HG02938 (cell line): ENCODE measurements around the gene CFAP54.

ENCODE experiments used
- ATAC-seq: cut with Tn5 transposase; IDR thresholded peaks from one replicate; pipeline ENCODE4 v1.9.1; 2021; ENCODE audit warnings: mild to moderate bottlenecking, moderate library complexity; ENCODE audit not compliant: unreplicated experiment

The CFAP54 gene

GRCh38 chr12:96879301-96879700 is 389.9 kb downstream of the CFAP54 start:
- no peak for ATAC-seq

DNA sequence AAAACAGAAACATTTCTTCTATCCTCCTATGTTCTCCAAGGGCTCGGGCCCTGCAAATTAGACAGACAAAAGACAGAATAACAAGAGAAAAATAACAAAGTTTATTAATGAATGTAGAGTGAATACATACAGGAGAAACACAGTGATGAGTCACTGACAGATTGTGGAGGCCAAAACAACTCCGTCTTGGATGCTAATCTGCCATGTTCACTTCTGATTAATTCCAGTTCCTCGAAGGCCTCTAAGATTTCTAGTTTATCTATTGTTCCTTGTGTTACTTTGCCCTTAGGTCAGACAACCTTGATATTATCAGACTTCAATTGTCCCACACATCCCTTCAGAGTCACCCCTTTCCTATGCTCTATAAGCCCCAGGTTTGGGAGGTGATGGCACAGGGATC is 390.8 kb downstream of the CFAP54 start:
- no peak for ATAC-seq

GRCh38 chr12:96881608-96882007 is 392.2 kb downstream of the CFAP54 start:
- no peak for ATAC-seq

DNA sequence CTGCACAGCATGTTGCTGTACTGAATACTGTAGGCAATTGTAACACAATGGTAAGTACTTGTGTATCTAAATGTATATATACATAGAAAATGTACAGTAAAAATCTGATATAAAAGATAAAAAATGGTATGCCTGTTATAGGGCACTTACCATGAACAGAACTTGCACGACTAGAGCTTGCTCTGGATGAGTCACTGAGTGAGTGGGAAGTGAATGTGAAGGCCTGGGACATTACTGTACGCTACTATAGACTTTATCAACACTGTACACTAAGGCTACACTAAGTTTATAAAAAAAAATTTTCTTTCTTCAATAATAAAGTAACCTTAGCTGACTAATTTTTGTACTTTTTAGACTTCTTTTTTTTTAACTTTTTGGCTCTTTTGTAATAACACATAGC is 393.5 kb downstream of the CFAP54 start:
- no peak for ATAC-seq

DNA sequence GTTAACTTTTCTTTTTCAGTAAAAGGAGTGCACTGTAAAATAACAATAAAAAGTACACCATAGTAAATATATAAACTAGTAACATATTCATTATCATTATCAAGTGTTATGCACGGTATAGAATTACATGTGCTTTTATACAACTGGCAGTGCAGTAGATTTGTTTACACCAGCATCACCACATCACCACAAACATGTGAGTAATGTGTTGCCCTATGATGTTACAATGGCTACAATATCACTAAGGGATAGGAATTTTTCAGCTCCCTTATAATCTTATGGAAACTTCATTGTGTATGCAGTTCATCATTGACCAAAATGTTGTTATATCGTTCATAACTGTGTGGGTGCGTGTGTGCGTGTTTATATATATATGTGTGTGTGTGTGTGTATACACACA is 394.2 kb downstream of the CFAP54 start:
- no peak for ATAC-seq

- no peak for ATAC-seq
These were observed 397.8 kb downstream of the CFAP54 start for GRCh38 chr12:96886998-96887677.

DNA sequence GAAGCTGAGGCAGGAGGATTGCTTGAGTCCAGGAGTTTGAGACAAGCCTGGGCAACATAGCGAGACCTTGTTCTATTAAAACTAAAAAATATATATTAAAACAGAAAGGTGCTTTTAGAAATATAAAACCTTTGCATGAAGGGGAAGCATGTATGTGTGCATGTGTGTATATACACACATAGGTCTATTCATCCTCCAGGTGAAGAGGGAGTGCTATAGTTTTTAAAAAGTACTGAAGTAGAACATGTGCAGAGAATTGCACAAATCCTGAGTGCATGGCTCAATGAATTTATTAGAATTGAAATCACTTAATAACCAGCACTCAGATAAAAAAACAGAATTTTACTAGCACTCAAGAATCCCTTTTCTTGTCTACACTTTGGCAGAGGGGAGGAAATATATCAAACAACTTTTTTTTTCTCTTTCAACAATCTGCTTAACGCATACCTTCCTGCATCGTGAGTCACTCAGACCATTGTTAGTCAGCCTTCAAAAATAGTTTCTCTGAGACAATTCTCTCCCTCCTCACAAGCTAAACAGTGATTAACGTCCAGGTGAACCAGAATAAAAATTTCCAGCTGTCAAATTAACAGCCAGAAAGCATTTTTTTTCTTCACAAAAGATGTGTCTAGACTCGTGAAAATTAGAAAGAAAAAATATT is 400.0 kb downstream of the CFAP54 start:
- no peak for ATAC-seq

DNA sequence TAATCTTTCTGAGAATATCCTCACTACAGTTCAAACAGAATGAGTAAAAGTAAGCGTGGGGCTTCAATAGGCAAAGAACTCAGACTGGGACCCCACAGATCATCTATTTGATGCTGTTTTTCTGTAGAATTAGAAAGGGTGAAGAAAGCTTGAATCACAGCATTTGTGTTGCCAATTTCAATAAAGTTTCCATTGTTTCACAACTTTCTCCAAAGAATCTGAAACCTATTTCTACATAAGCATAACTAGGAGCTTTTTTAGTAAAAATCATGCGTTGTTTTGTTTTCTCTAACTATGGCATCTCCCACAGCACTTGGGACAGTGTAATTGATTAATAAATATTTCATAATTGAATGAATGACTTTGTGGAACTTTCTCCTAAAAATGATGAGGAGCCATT is 401.0 kb downstream of the CFAP54 start:
- ATAC-seq = no peak

GRCh38 chr12:96892104-96892503 is 402.7 kb downstream of the CFAP54 start:
- ATAC-seq = no peak

DNA sequence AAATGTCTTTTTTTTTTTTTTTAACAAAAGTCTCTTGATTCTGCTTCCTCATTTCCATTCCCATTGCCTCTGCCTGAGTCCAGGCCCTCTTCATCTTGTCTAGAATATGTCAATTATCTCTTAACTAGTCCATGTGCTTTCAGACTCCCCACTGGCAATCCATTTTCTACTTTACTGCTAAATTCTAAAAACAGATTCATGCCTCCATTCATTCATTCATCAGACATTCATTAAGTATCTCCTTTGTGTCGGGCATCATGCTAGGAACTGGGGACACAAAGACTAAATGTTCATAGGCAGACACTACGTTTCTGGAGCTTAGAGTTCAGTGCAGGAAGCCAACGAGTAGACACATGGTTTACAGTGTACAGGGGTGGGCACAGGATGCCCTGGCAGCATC is 408.0 kb downstream of the CFAP54 start:
- no peak for ATAC-seq

DNA sequence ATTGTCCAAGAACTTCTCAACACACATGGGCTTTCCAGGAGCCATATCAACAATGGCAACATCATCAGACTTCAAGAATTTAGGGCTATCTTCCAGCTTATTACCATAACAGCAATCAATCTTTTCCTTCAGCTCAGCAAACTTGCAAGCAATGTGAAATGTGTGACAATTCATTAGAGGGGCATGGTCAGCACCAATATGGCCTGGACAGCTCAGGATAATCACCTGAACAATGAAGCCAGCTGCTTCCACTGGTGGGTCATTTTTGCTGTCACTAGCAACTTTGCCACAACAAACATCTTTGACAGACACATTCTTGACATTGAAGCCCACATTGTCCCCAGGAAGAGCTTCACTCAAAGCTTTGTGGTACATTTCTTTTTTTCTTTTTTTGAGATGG is 411.8 kb downstream of the CFAP54 start:
- no peak for ATAC-seq

DNA sequence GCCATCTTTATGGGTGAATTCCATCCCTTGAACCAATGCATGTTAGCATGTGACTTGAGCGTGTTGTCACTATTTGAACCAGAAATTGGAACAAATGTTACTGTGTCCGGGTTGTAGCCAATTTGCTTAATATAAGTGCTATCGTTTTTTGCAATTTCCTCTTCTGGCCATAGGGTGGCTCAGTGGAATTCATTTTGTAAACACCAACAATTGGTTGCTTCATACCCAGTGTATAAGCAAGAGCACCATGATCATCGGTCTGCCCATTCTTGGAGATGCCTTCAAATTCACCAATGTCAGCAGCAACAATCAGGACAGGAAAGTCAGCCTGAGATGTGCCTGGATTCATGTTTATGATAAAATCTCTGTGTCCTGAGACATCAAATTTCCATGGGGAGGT is 412.7 kb downstream of the CFAP54 start:
- no peak for ATAC-seq

DNA sequence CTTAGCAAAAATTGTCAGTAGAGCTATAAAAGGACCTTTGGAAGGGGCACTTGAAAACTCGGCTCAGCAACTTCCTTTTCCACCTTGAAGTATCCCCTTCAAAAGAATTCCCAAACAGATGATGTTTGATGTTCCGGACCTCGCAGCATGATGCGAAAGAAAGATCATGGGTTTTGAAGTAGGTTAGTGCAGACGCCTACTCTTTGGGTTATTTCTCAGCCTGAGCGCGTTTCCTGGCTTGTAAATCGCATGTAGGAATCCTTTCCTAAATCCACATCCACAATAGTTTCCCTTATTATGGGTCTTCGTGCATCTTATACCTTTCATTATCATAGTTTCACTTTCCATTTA is 417.1 kb downstream of the CFAP54 start:
- no peak for ATAC-seq

GRCh38 chr12:96906849-96907670 is 417.7 kb downstream of the CFAP54 start, which contains the start of gene NEDD1:
TSS of gene NEDD1 (plus strand) at chr12:96907257. CDS start at chr12:96909760, 2,503 bp downstream.
- peak; percentile 85 for ATAC-seq

DNA sequence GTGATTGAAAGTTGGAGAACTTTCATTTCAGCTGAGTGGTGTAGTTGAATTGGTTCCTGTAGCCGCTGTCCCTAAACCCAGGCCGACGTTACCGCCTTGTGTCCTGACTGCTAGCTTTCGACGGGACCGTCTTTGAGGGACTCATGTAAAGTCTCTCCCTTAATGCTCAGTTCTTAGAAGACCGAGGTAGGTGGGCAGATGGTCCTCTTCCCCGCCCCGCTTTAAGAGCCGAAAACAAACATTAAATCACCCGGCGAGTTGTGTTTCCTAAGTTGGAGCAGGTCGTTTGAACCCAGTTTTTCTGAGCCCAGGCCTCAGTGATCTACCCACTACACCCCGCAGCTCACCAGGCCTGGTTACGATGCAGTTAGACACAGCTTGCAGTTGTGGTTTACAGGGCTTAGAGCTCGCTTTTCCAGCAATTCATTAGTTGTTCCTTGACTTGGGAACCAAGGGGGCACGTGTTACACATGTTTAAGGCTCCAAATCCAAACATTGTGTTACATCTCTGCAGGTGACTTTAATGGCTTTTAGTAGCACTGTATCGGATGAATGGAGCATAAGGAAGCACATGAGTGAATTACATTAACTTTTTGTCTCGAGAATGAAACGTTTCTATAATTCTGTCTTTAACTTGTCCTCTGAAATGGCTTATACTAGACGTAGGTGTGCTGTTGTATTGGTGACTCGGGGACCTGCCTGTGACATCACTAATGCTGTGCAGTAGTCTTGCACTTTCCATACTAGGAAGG is 418.5 kb downstream of the CFAP54 start:
- peak; percentile 29 for ATAC-seq

DNA sequence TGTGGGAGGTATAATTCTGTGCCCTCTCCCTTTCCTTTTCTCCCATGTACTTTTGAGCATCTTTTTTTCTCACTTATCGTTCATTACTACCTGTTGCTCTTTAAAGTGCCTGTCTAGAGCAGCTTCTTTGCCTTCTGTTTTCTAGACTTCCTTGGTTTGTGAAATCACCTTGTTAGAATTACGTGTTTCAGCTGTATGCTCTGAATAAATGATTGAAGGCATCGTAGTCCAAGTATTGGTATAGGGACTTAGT is 419.0 kb downstream of the CFAP54 start:
- no peak for ATAC-seq

DNA sequence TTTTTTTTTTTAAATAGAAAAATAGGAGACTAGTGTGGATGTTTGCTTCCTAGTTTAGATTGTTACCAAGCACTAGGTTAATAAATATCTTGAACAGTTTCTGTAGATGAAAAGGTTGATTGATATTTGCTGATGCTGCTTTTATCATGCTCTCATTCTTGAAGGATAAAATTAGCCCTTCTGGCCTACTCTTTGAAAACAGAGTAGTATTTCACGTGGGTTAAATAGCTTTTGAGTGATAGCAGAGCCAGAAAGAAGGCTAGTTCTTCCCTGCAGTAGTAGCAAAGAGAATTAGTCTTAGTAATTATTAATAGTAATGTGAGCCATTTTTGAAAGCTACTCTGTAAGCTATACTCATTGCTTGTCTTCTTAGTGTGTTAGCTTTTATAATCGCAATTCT is 422.9 kb downstream of the CFAP54 start:
- ATAC-seq = no peak

GRCh38 chr12:96912943-96913342 is 423.6 kb downstream of the CFAP54 start:
- no peak for ATAC-seq

GRCh38 chr12:96919510-96920210 is 430.3 kb downstream of the CFAP54 start:
- no peak for ATAC-seq
